T-helper 1 cell treated with Interleukin-12 subunit alpha and Interleukin-12 subunit beta and Interleukin-4 antibody, amounts not matched to agents 30 ng/mL and 1 ng/mL, for 36 hours (primary cell): ENCODE measurements around the gene ADAMTSL1. TPM values are rescaled to one million over a fixed set of nuclear protein-coding genes. Genes with fewer than 3 reads are reported as not detected.

Experiments used
- intact Hi-C: fragments of 100-400 bp; cut with micrococcal nuclease; formaldehyde crosslinking; loops from one replicate; pipeline ENCODE4 v1.15.1; 2024
- total RNA-seq: library from RNA; stranded (reverse); gene quantifications from 2 replicates; pipeline ENCODE4 v1.2.3, GENCODE V29; 2022

The ADAMTSL1 gene
- total RNA-seq, 1 donor from 2014 or later, result not detected

- intact Hi-C loops, result no loop called here
Measured at GRCh38 chr9:18466101-18466500, 7.9 kb upstream of the ADAMTSL1 start.

- intact Hi-C loops, result no loop called here
Measured at GRCh38 chr9:18467696-18468095, 6.3 kb upstream of the ADAMTSL1 start.

- intact Hi-C loops, result no loop called here
Measured at GRCh38 chr9:18472435-18472834, 1.5 kb upstream of the ADAMTSL1 start.

GRCh38 chr9:18472841-18473251, 1.1 kb upstream of the ADAMTSL1 start:
- intact Hi-C loops, result no loop called here

- intact Hi-C loops, result no loop called here
Measured at GRCh38 chr9:18474783-18475182, 830 bp downstream of the ADAMTSL1 start.

- intact Hi-C loops, result no loop called here
Measured at GRCh38 chr9:18477121-18477660, 3.2 kb downstream of the ADAMTSL1 start.

- intact Hi-C loops, result no loop called here
Measured at GRCh38 chr9:18477719-18478118, 3.8 kb downstream of the ADAMTSL1 start.

- intact Hi-C loops, result no loop called here
Measured at GRCh38 chr9:18478501-18479361, 4.8 kb downstream of the ADAMTSL1 start.

GRCh38 chr9:18479405-18479804, 5.5 kb downstream of the ADAMTSL1 start:
- intact Hi-C loops, result no loop called here

- intact Hi-C loops, result no loop called here
Measured at GRCh38 chr9:18480662-18481093, 6.7 kb downstream of the ADAMTSL1 start.

- intact Hi-C loops, result no loop called here
Measured at GRCh38 chr9:18482371-18482770, 8.4 kb downstream of the ADAMTSL1 start.

GRCh38 chr9:18485714-18486113, 11.8 kb downstream of the ADAMTSL1 start:
- intact Hi-C loops, result no loop called here

GRCh38 chr9:18487611-18488010, 13.7 kb downstream of the ADAMTSL1 start:
- intact Hi-C loops, result no loop called here

GRCh38 chr9:18488886-18489285, 14.9 kb downstream of the ADAMTSL1 start:
- intact Hi-C loops, result no loop called here

- intact Hi-C loops, result no loop called here
Measured at GRCh38 chr9:18489861-18490260, 15.9 kb downstream of the ADAMTSL1 start.

- intact Hi-C loops, result no loop called here
Measured at GRCh38 chr9:18490641-18491370, 16.9 kb downstream of the ADAMTSL1 start.

- intact Hi-C loops, result no loop called here
Measured at GRCh38 chr9:18492612-18493011, 18.7 kb downstream of the ADAMTSL1 start.

GRCh38 chr9:18493451-18493993, 19.6 kb downstream of the ADAMTSL1 start:
- intact Hi-C loops, result no loop called here

GRCh38 chr9:18495065-18495464, 21.1 kb downstream of the ADAMTSL1 start:
- intact Hi-C loops, result no loop called here

- intact Hi-C loops, result no loop called here
Measured at GRCh38 chr9:18496256-18497000, 22.5 kb downstream of the ADAMTSL1 start.

GRCh38 chr9:18499062-18499461, 25.1 kb downstream of the ADAMTSL1 start:
- intact Hi-C loops, result no loop called here
